Esophagus (tissue), 2 donors: ENCODE results near the gene KLK11. TPM values are rescaled to one million over a fixed set of nuclear protein-coding genes. Genes with fewer than 3 reads are reported as not detected.
A peak's percentile ranks its signal among the peaks of the same experiment; 100 is the strongest.

ENCODE experiments used
- H3K27ac ChIP-seq, 2 donors: one replicate each; pipeline ENCODE4 v1.5.1; 2013; ENCODE audit warnings: low read depth in 2 of 2, mild to moderate bottlenecking in 2 of 2, inconsistent platforms in 1 of 2, low read length in 1 of 2, moderate library complexity in 1 of 2
- H3K27me3 ChIP-seq, 2 donors: one replicate each; pipeline ENCODE4 v1.6.1; 2013; ENCODE audit warnings: low read length in 2 of 2, control low read depth in 1 of 2, mild to moderate bottlenecking in 1 of 2; ENCODE audit not compliant: insufficient read depth in 2 of 2, control insufficient read depth in 1 of 2
- H3K36me3 ChIP-seq, 2 donors: one replicate each; pipeline ENCODE4 v1.6.1; 2013; ENCODE audit warnings: low read length in 1 of 2; ENCODE audit not compliant: control insufficient read depth in 2 of 2, insufficient read depth in 2 of 2
- H3K4me1 ChIP-seq, 2 donors: one replicate each; pipeline ENCODE4 v1.6.1; 2013; ENCODE audit warnings: low read length in 1 of 2; ENCODE audit not compliant: control insufficient read depth in 2 of 2, insufficient read depth in 2 of 2
- H3K4me3 ChIP-seq, 2 donors: one replicate each; pipeline ENCODE4 v1.5.1; 2013; ENCODE audit warnings: low read length in 2 of 2, mild to moderate bottlenecking in 2 of 2, low read depth in 1 of 2, moderate library complexity in 1 of 2
- H3K9me3 ChIP-seq, 2 donors: one replicate each; pipeline ENCODE4 v1.6.1; 2013; ENCODE audit warnings: mild to moderate bottlenecking in 2 of 2, low read depth in 1 of 2, low read length in 1 of 2, moderate library complexity in 1 of 2; ENCODE audit not compliant: control insufficient read depth in 2 of 2, insufficient read depth in 1 of 2
- WGBS, 2 donors: extraction: QIAGEN DNeasy Blood & Tissue Kit; methylation state at CpG; one replicate each; pipeline ENCODE4 v1.1.7; 2013; 5-methylcytosine and 5-hydroxymethylcytosine counted together
- polyA plus RNA-seq, 2 donors: library from polyadenylated mRNA; stranded (reverse); fragments of 200-250 nt; gene quantifications; one replicate each; pipeline ENCODE4 v1.2.3, GENCODE V29; 2013
- donor health status: healthy with polysubstance abuse.
- donor health status: Bipolar disorder and iron deficiency.

Gene KLK11
- polyA plus RNA-seq, 2 donors: 168 to 345 TPM

GRCh38 chr19:51031220-51031879 is 4.9 kb upstream of the KLK11 start:
- Histone ChIP-seq H3K27me3 (no peaks in the 10 kb centered on the region), H3K4me1 (peaks cover 0 to 8% of the 10 kb centered on the region in 2 donors), H3K36me3 (no peaks in the 10 kb centered on the region), H3K4me3 (peak overlapping the region in 1 of 2 donors; percentile 27), H3K27ac (peak overlapping the region in 1 of 2 donors; percentile 27), H3K9me3 (no peaks in the 10 kb centered on the region)
- WGBS, 2 donors: 82 to 84% methylated on average over 7 of the region's 7 CpGs

- Histone ChIP-seq H3K4me1 (peaks cover 0 to 8% of the 10 kb centered on the region in 2 donors), H3K9me3 (no peaks in the 10 kb centered on the region), H3K4me3 (peak overlapping the region in 1 of 2 donors; percentile 12), H3K27ac (no peak overlapping the region), H3K27me3 (no peaks in the 10 kb centered on the region), H3K36me3 (no peaks in the 10 kb centered on the region)
- WGBS, 2 donors: 83 to 86% methylated on average over 13 of the region's 13 CpGs
Measured at GRCh38 chr19:51030631-51031030, 4.2 kb upstream of the KLK11 start.

DNA sequence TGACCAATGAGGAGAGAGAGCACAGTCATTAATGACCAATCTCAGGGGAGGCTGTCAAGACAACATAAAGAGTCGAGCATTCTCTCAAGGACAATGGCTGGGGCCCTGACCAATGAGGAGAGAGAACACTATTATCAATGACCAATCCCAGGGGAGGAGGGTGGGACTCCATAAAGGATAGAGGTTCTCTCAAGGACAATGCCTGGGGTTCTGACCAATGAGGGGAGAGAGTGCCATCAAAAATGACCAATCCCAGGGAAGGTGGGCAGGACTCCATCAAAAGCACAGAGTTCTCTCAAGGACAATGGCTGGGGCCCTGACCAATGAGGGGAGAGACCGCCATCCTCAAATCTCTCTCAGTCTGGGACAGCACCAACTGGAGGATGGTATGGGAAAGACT is 3.3 kb upstream of the KLK11 start:
- H3K4me3 ChIP-seq: no peak overlapping the region
- H3K36me3 ChIP-seq: no peaks in the 10 kb centered on the region
- 81 to 83% methylated on average over 2 of the region's 2 CpGs for WGBS, 2 donors
- no peaks in the 10 kb centered on the region for H3K9me3 ChIP-seq
- H3K4me1 ChIP-seq: peaks cover 0 to 7% of the 10 kb centered on the region in 2 donors
- H3K27me3 ChIP-seq: no peaks in the 10 kb centered on the region
- H3K27ac ChIP-seq: no peak overlapping the region

DNA sequence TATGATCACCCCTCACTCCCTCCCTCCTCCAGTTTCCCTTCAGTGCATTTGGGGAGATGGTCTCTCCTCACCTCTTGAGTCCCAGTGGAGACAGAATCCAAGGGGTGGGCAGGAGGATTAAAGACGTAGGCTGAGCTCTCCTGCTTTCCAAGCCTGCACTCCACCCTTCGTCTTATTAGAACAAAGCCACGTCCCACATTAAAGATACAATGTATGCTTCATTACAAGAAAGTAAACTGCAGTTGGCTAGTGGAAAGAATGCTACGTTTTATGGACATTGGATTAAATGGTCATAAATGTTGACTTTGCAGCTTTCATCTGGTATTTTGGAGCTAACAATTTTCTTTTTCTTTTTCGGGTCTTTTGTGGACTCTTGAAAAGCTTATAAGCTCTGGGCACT is 1.5 kb upstream of the KLK11 start:
- peaks cover 0 to 5% of the 10 kb centered on the region in 2 donors for H3K4me1 ChIP-seq
- H3K4me3 ChIP-seq: peak overlapping the region in 1 of 2 donors; percentile 32
- H3K27ac ChIP-seq: peak overlapping the region; percentile 92 to 98
- no peaks in the 10 kb centered on the region for H3K9me3 ChIP-seq
- WGBS, 2 donors: 41 to 51% methylated on average over 5 of the region's 5 CpGs
- H3K27me3 ChIP-seq: no peaks in the 10 kb centered on the region
- no peaks in the 10 kb centered on the region for H3K36me3 ChIP-seq

DNA sequence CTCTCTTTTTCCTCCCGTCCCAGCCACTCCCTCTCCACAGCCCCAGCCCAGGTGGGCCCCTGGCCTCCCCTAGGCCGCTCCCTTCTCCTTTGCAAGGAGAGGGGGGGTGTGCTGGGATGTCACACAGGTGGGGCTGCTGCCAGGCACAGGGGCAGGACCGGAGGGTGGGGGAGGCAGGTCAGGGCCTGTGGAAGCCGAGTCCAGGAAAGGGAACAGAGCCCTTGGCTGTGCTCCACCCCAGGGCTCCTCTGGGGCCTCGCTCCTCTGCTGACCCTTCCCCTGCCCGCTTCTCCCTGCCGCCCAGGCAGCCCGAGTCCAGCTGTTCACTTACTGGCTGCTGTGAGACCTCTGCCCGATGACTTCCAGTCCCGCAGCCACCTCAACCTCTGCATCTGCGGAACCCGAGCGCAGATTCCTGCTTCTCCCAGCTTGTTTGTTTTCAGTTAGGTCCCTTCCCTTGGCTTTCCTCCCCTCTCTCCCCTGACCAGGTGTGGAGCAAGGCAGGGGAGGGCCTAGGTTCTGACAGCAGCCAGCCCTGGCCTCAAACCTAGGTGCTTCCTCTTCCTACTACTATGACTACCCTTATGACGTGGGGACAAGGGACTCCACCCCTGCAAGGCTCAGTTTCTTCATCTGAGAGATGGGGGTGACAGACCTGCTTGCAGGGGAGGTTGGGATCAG is 850 bp upstream of the KLK11 start:
- Histone ChIP-seq H3K4me3 (peak overlapping the region; percentile 53 to 61), H3K9me3 (no peaks in the 10 kb centered on the region), H3K4me1 (peaks cover 0 to 5% of the 10 kb centered on the region in 2 donors), H3K27me3 (no peaks in the 10 kb centered on the region), H3K27ac (peak overlapping the region; percentile 92 to 98), H3K36me3 (no peaks in the 10 kb centered on the region)
- WGBS, 2 donors: 18 to 30% methylated on average over 12 to 14 of the region's 14 CpGs

- no peaks in the 10 kb centered on the region for H3K9me3 ChIP-seq
- no peaks in the 10 kb centered on the region for H3K27me3 ChIP-seq
- H3K4me3 ChIP-seq: peak overlapping the region; percentile 53 to 61
- no peaks in the 10 kb centered on the region for H3K36me3 ChIP-seq
- H3K27ac ChIP-seq: peak overlapping the region; percentile 92 to 98
- 28 to 29% methylated on average over 18 of the region's 18 CpGs for WGBS, 2 donors
- peaks cover 0 to 5% of the 10 kb centered on the region in 2 donors for H3K4me1 ChIP-seq
Measured at GRCh38 chr19:51025809-51026553, 435 bp downstream of the KLK11 start.

- no peaks in the 10 kb centered on the region for H3K36me3 ChIP-seq
- H3K4me3 ChIP-seq: peak overlapping the region; percentile 53 to 61
- H3K27ac ChIP-seq: peak overlapping the region; percentile 92 to 98
- no peaks in the 10 kb centered on the region for H3K27me3 ChIP-seq
- peaks cover 0 to 5% of the 10 kb centered on the region in 2 donors for H3K4me1 ChIP-seq
- WGBS, 2 donors: 53 to 54% methylated on average over 6 of the region's 6 CpGs
- H3K9me3 ChIP-seq: no peaks in the 10 kb centered on the region
Measured at GRCh38 chr19:51025401-51025800, 1.0 kb downstream of the KLK11 start.

DNA sequence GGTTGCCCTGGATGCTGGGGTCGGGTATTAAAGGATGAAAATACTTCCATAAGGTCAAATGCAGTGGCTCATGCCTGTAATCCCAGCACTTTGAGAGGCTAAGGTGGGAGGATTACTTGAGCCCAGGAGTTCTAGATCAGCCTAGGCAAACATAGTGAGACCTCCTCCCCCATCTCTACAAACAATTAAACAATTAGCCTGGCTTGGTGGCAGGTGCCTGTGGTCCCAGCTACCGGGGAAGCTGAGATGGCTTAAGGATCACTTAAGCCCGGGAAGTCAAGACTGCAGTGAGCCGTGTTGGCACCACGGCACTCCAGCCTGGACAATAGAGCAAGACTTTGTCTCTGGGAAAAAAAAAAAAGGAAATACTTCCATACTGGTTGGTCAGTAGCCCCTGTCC is 1.5 kb downstream of the KLK11 start:
- Histone ChIP-seq H3K4me1 (peaks cover 0 to 5% of the 10 kb centered on the region in 2 donors), H3K4me3 (peak overlapping the region; percentile 53 to 61), H3K27me3 (no peaks in the 10 kb centered on the region), H3K36me3 (no peaks in the 10 kb centered on the region), H3K27ac (peak overlapping the region in 1 of 2 donors; percentile 98), H3K9me3 (no peaks in the 10 kb centered on the region)
- WGBS, 2 donors: 41 to 50% methylated on average over 5 of the region's 5 CpGs

- Histone ChIP-seq H3K27ac (peak overlapping the region in 1 of 2 donors; percentile 47), H3K4me3 (no peak overlapping the region), H3K9me3 (no peaks in the 10 kb centered on the region), H3K36me3 (no peaks in the 10 kb centered on the region), H3K4me1 (peaks cover 0 to 9% of the 10 kb centered on the region in 2 donors), H3K27me3 (peaks cover 0 to 3% of the 10 kb centered on the region in 2 donors)
- WGBS, 2 donors: 77% methylated on average over 10 to 11 of the region's 11 CpGs
Measured at GRCh38 chr19:51023946-51024345, 2.5 kb downstream of the KLK11 start.
